HG03342 (cell line): ENCODE results near the gene FAM53C.
"Not testable (repeated sequence)": the region's sequence is repeated elsewhere in the genome, so short reads cannot be mapped to it uniquely, and the experiment has no call there.

Experiments used
- ATAC-seq: cut with Tn5 transposase; IDR thresholded peaks from one replicate; pipeline ENCODE4 v1.9.1; 2021; ENCODE audit warnings: mild to moderate bottlenecking, moderate library complexity; ENCODE audit not compliant: unreplicated experiment

FAM53C gene

DNA sequence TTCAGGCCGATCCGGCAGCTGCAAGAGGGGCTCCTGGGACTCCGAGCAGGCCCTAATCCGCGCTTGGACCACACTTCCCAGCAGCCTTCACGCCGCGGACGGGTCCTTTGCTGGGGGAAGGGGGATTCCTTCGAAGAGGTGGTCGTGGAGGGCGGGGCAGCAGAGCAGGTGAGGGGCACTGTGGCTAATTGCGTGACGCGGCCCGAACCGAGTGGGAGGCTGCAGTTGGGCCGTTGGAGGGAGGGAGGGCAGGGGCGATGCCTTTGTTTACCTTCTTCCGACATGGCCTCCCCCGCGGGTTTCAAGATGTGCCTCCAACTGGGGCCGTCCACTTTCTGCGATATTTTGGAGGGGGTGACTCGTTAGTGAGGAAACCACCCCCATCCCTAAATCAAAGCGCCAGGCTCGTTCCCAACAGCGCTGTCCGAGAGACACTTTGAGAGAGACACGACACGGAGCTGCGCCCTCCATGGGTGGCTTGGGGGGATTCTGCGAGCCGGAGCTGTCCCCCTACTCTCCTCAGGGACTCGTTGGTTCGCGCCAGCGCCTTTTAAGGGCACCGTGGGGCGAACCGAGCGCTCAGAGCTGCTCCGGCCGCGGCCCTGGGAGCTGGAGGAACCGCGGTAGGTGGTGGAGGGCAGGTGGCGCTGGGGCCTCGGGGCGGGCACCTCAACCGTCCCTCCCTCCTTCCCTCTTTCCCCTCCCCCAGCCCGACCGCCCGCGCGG, at the start of gene FAM53C:
Gene FAM53C (plus strand): TSS at position 582 of the 726 bp plus-strand sequence. CDS start 3,070 bp downstream, outside the sequence.
- ATAC-seq: peak; percentile 85

- ATAC-seq: no peak
Observed at GRCh38 chr5:138289296-138289695, 48.8 kb upstream of the FAM53C start.

DNA sequence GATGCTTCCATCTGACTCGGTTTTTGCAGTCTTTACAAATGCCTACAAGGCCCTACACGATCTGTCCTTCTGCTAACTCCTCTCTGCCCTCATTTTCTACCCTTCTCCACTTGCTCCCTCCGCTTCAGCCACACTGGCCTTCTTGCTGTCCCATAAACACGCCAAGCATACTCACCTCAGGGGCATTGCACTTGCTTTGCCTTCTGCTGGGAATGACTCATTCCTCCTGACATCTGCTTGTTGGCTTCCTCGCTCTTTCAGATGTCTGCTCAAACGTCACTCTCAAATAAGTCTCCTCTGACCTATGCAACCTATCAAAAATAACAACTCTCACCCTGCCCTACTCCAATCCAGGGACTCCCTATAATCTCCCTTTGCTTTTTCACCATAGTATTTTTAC, 34.7 kb upstream of the FAM53C start:
- no peak for ATAC-seq

GRCh38 chr5:138305797-138306196, 32.3 kb upstream of the FAM53C start:
- no peak for ATAC-seq

- no peak for ATAC-seq
Observed at GRCh38 chr5:138315751-138316278, 22.3 kb upstream of the FAM53C start.

- ATAC-seq: no peak
Observed at GRCh38 chr5:138316355-138316754, 21.7 kb upstream of the FAM53C start.

- ATAC-seq: not testable (repeated sequence)
Observed at GRCh38 chr5:138318211-138318610, 19.9 kb upstream of the FAM53C start.

DNA sequence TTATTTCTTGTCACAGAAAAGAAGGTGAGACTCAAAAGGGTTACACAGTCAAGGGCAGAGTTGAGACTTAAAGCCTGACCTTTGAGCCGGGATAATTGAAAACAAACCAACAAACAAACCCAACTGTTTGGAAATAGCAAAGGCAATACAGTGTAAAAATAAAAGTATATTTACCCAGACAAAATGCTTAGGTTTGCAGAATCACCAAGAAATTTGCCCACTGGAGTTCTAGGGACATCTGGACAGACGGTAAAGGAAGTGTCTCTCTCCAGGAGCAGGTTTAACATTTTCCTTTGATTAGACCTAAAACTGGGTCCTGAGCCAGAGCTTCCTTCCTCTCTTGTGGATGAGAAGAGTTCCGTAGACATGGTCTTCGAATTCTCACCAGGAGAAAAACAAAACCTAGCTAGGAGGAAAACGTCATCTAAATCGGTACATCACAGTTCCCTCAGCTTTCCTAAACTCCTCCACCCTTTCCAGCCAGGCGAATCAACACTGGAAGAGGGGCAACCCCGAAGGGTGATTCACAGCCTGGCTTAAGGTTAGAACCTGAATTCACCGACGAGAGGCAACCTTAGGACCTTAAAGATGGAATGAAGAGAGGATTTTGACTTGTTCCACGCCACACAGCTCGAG, 7.1 kb upstream of the FAM53C start:
- no peak for ATAC-seq

DNA sequence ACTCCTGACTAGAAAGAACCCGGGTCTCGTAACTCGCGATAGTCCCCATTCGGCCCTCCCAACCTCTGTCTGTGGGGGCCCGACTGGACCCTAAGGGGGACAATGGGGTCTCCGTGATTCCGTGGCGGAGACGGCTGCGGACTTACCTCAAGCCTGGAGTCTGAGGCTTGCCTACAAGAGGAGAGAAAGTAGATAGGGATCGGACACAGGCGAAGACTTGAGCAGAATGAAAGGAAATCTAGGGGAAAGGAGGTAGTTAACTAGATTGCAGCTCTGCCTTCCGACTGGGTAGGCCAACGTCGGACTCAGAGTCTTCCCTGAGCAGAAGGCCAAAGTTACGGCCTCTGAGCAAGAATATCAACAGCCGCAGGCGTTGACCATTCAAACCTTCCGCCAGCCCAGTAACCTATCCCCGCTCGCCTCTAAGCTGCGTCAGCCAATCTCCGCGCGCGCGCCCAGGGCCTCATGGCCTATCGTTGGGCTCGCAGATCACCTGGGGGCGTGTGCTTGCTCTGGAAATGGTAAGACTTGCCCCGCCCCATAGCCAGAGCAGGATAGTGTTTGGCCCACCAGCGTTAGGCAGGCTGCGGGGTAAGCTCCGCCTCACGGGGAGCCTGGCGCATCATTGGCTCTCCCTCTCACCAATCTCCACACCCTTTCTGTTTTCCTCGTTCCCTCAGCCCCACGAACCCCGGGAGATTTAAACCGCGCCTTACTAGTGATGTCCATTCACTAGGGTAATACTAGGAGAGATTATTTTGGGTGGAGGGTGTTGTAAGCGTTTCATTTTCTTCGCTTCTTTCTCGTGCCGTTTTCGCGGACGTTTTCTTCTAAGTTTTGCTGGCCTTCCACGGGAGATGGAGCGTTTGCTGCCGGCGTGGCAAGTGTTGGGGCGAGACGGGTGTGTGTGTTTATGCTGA, 6.4 kb upstream of the FAM53C start, which contains the start of gene CDC25C:
Gene CDC25C (minus strand): TSS at position 356 of the 920 bp plus-strand sequence. CDS start 624 bp downstream, outside the sequence.
- peak; percentile 99 for ATAC-seq

GRCh38 chr5:138334867-138335447, 3.1 kb upstream of the FAM53C start:
- ATAC-seq: no peak

- peak; percentile 17 for ATAC-seq
Observed at GRCh38 chr5:138336952-138337684, 948 bp upstream of the FAM53C start.

GRCh38 chr5:138338411-138339090, 485 bp downstream of the FAM53C start:
- no peak for ATAC-seq

DNA sequence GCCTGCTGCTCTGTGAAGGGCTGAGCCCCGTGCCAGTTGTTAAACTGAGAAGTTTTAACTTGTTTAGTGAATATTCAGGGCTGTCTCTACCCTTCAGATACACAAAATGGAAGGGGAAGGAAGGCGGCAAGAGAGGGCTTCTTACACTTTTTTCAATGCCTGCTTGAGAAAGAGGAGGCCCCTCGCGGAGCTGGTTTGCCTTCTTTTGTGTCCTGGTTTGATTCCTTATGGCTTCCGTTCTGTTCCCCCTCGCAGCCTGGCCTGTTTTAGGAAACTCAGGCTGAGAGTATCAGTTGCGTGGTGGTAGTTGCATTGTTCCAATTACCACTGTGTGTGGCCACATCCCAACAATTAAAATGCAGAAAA, 1.0 kb downstream of the FAM53C start:
- no peak for ATAC-seq

DNA sequence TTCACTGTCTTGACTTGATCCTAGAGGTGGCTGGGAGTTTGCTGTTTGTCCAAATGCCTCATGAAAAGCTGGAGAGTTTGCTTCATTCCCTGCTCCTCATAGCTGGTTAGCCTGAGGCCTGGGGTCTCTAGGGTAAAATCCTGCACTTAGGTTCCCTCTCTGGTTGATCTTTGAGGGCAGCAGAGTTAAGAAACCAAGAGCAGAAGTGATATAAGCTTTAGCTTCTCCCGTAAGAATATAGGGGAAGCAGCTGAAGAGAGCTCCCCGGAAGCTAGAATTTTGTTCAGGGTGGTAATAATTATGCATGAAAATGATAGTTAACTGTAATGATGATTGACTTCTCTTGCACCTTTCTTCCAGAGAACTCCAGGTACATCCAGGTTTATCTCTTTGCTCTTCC, 1.4 kb downstream of the FAM53C start:
- no peak for ATAC-seq

- no peak for ATAC-seq
Observed at GRCh38 chr5:138340008-138340407, 1.9 kb downstream of the FAM53C start.

GRCh38 chr5:138344887-138345622, 7.0 kb downstream of the FAM53C start:
- no peak for ATAC-seq

DNA sequence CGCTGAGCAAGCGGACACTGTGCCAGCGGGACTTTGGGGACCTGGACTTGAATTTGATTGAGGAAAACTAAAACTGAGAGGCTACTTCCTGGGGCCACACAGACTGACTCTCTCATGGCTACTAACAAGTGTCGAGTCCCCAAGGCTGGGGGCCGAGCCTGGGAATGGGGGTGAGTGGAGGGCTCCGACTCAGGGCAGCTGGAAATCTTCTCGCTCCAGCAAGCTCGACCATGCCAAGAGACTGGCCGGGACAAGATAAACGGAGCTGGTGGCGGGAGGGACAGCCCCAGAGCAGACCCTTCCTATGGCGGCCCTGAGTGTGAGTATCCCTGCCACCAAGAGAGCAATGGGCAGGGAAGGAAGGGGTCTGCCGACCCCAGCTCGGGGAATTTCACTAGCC, 8.8 kb downstream of the FAM53C start:
- ATAC-seq: no peak

GRCh38 chr5:138349852-138350562, 11.9 kb downstream of the FAM53C start:
- ATAC-seq: no peak
